GM10266 (cell line): Measurements from ENCODE around the gene GINS2.

Source experiments
- DNase-seq: peaks from one replicate; pipeline ENCODE4 v3.0.0; 2012; ENCODE audit errors: extremely low spot score
- CTCF ChIP-seq: IDR thresholded peaks from 2 replicates; pipeline ENCODE4 v1.5.1; 2012; ENCODE audit warnings: mild to moderate bottlenecking, low read depth; ENCODE audit not compliant: control insufficient read depth, insufficient read depth; ENCODE audit errors: missing control alignments

GINS2 gene

GRCh38 chr16:85708338-85708737 is 19.6 kb upstream of the GINS2 start:
- DNase-seq = no peak
- TF ChIP-seq CTCF = no peak

GRCh38 chr16:85707528-85708095 is 18.9 kb upstream of the GINS2 start:
- no peak for DNase-seq
- TF ChIP-seq CTCF = no peak

GRCh38 chr16:85706449-85707034 is 17.8 kb upstream of the GINS2 start:
- DNase-seq = no peak
- no peak for TF ChIP-seq CTCF

- TF ChIP-seq CTCF = no peak
- DNase-seq = no peak
Measured at GRCh38 chr16:85704900-85705846, 16.4 kb upstream of the GINS2 start.

GRCh38 chr16:85704011-85704410 is 15.3 kb upstream of the GINS2 start:
- DNase-seq = no peak
- TF ChIP-seq CTCF = no peak

- no peak for DNase-seq
- no peak for TF ChIP-seq CTCF
Measured at GRCh38 chr16:85699628-85700027, 10.9 kb upstream of the GINS2 start.

GRCh38 chr16:85698935-85699558 is 10.3 kb upstream of the GINS2 start:
- no peak for DNase-seq
- no peak for TF ChIP-seq CTCF
